DOHH2 (cell line): ENCODE data around the gene ANO6.
"Not testable (repeated sequence)": the region's sequence is repeated elsewhere in the genome, so short reads cannot be mapped to it uniquely, and the experiment has no call there.

Experiments used
- CTCF ChIP-seq: fragments of 200-600 bp; sonication (generic); IDR thresholded peaks from one replicate; pipeline ENCODE4 v1.5.1; 2014; ENCODE audit warnings: antibody characterized with exemption, mild to moderate bottlenecking, low read depth, low read length; ENCODE audit not compliant: poor library complexity, severe bottlenecking
- EZH2phosphoT487 ChIP-seq: fragments of 200-600 bp; sonication (generic); IDR thresholded peaks from 2 replicates; pipeline ENCODE4 v1.6.1; 2017; ENCODE audit warnings: borderline replicate concordance, mild to moderate bottlenecking, antibody characterized with exemption, low read length, moderate library complexity, mixed read lengths

- not testable (repeated sequence) for TF ChIP-seq CTCF, EZH2phosphoT487
These were observed 46.3 kb downstream of the ANO6 start for GRCh38 chr12:45262185-45262584.
